ENCODE measurements around the gene ZNF14. TPM values are rescaled to one million over a fixed set of nuclear protein-coding genes. Genes with fewer than 3 reads are reported as not detected.

Gene ZNF14
- total and polyA plus RNA-seq, 2 donors (not counting 3 experiments of a cell fraction or from before 2014, with no cell fraction given): 0.65 to 2.6 TPM

GRCh38 chr19:19711306-19711933 is 21.5 kb downstream of the ZNF14 start:
- H3K9me1 ChIP-seq (replicated peaks; ENCODE audit: control insufficient read depth, extremely low read depth, insufficient read depth, low read length): no peaks in the 10 kb centered on the region
- H3K36me3 ChIP-seq (ENCODE audit: control insufficient read depth in 2 of 2, extremely low read depth in 1 of 2, insufficient read depth in 2 of 2, low read length in 2 of 2): peaks cover 2 to 4% of the 10 kb centered on the region in 2 experiments
- H2AFZ ChIP-seq (ENCODE audit: low read depth, low read length): no peak overlapping the region
- H3K4me1 ChIP-seq (ENCODE audit: control insufficient read depth, extremely low read depth, insufficient read depth, low read length): no peaks in the 10 kb centered on the region
- H3K4me3 ChIP-seq (replicated peaks in 1 of 3; ENCODE audit: insufficient read depth in 1 of 3, low read depth in 1 of 3, low read length in 3 of 3): no peak overlapping the region
- no peaks in the 10 kb centered on the region for H3K79me2 ChIP-seq (ENCODE audit: control insufficient read depth, insufficient read depth, low read length)
- intact Hi-C loops (cut with micrococcal nuclease): no loop called here
- peaks cover 40% of the 10 kb centered on the region for H3K9me3 ChIP-seq (replicated peaks; ENCODE audit: control insufficient read depth, insufficient read depth, low read length)
- no peaks in the 10 kb centered on the region for H3K27me3 ChIP-seq (ENCODE audit: control insufficient read depth in 2 of 2, insufficient read depth in 2 of 2, low read length in 2 of 2)
- POLR2A ChIA-PET: no interaction called here
- no peak overlapping the region for H3K4me2 ChIP-seq (ENCODE audit: insufficient read depth, low read length)
- FAIRE-seq: no peak
- no peak overlapping the region for H3K9ac ChIP-seq (replicated peaks; ENCODE audit: extremely low read depth, insufficient read depth, low read length)
- no peak overlapping the region for H3K27ac ChIP-seq (ENCODE audit: insufficient read depth, low read depth, low read length)
- TF ChIP-seq POLR2AphosphoS5 (IDR thresholded peaks at IDR 0.05; ENCODE audit: insufficient read depth, low read depth, low read length) (no peak), GATA2 (IDR thresholded peaks at IDR 0.05; ENCODE audit: insufficient read depth, insufficient read length, low read depth, low read length) (no peak), MYC (IDR thresholded peaks at IDR 0.05; ENCODE audit: low read depth, low read length) (no peak), EZH2 (IDR thresholded peaks at IDR 0.05; ENCODE audit: borderline replicate concordance, low read depth, low read length, severe bottlenecking) (no peak), POLR2A (IDR thresholded peaks at IDR 0.05; ENCODE audit: low read depth, low read length) (no peak), JUN (IDR thresholded peaks at IDR 0.05; ENCODE audit: borderline replicate concordance, insufficient read depth, insufficient read length, low read depth) (no peak), FOS (IDR thresholded peaks at IDR 0.05; ENCODE audit: borderline replicate concordance, insufficient read depth, low read length) (no peak)
- TF ChIP-seq, protein P1, sequence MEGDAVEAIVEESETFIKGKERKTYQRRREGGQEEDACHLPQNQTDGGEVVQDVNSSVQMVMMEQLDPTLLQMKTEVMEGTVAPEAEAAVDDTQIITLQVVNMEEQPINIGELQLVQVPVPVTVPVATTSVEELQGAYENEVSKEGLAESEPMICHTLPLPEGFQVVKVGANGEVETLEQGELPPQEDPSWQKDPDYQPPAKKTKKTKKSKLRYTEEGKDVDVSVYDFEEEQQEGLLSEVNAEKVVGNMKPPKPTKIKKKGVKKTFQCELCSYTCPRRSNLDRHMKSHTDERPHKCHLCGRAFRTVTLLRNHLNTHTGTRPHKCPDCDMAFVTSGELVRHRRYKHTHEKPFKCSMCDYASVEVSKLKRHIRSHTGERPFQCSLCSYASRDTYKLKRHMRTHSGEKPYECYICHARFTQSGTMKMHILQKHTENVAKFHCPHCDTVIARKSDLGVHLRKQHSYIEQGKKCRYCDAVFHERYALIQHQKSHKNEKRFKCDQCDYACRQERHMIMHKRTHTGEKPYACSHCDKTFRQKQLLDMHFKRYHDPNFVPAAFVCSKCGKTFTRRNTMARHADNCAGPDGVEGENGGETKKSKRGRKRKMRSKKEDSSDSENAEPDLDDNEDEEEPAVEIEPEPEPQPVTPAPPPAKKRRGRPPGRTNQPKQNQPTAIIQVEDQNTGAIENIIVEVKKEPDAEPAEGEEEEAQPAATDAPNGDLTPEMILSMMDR (IDR thresholded peaks at IDR 0.05; ENCODE audit: extremely low read depth in 1 of 2, insufficient read depth in 1 of 2, low read depth in 1 of 2, low read length in 2 of 2): no peak
- TF ChIP-seq, protein P2, sequence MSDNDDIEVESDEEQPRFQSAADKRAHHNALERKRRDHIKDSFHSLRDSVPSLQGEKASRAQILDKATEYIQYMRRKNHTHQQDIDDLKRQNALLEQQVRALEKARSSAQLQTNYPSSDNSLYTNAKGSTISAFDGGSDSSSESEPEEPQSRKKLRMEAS (IDR thresholded peaks at IDR 0.05; ENCODE audit: insufficient read depth, insufficient read length): no peak
- dilution Hi-C loops (cut with MboI; ENCODE audit: extremely low pct_ligation_motif_present, low sequenced_read_pairs): no loop called here
- CTCF ChIA-PET: no interaction called here
- H4K20me1 ChIP-seq (replicated peaks; ENCODE audit: control insufficient read depth, extremely low read depth, insufficient read depth, low read length): no peaks in the 10 kb centered on the region
- no peak for DNase-seq (ENCODE audit: low read depth, low spot score)
- BruUV-seq (replicated peaks): no TSS peak
